HCT116 (cell line): Measurements from ENCODE around the gene PTTG2. TPM values are rescaled to one million over a fixed set of nuclear protein-coding genes. Genes with fewer than 3 reads are reported as not detected.

Source experiments
- ATAC-seq: fragments of 200-7000 bp; cut with Tn5 transposase; 2 replicates; pipeline ENCODE4 v1.9.1; 2020; ENCODE audit warnings: mild to moderate bottlenecking, moderate library complexity
- BruUV-seq: library from RNA; stranded (reverse); fragments of 400-500 nt; replicated peaks from 2 replicates; lab custom pipeline; 2021; lab: Mats Ljungman, UMichigan
- CTCF ChIA-PET: fragments of 300-600 bp; sonication (Branson Sonifier 250); formaldehyde crosslinking; loops from one replicate; lab custom pipeline; 2021; ENCODE audit warnings: antibody characterized with exemption; lab: Charles Lee
- POLR2A ChIA-PET: fragments of 300-600, 350-600 bp; sonication (Branson Sonifier 250); formaldehyde crosslinking; loops from one replicate; lab custom pipeline; 2021; ENCODE audit warnings: antibody characterized with exemption; lab: Charles Lee
- RAD21 ChIA-PET, 2 experiments: fragments of 300-600 bp; sonication (Branson Sonifier 250); formaldehyde crosslinking; loops; one replicate each; lab custom pipeline; 2023; ENCODE audit warnings: low total read pairs in 2 of 2; ENCODE audit not compliant: uncharacterized antibody in 2 of 2, unreplicated experiment in 2 of 2, low non-redundant PET in 1 of 2; lab: Charles Lee
- DNase-seq: peaks from one replicate; pipeline ENCODE4 v3.0.0-alpha.2; 2010; ENCODE audit warnings: low read depth, low spot score
- H2AFZ ChIP-seq: fragments of 200-600 bp; shearing (Covaris generic), sonication (generic); 2 replicates; pipeline ENCODE4 v1.6.1; 2017; ENCODE audit warnings: low read depth, mixed run types, mixed read lengths, antibody characterized with exemption, low read length; ENCODE audit not compliant: poor library complexity, severe bottlenecking
- H3K27ac ChIP-seq: 2 replicates; pipeline ENCODE4 v1.5.1; 2012; ENCODE audit warnings: low read depth, low read length
- H3K27me3 ChIP-seq: fragments of 200-600 bp; sonication (generic); 2 replicates; pipeline ENCODE4 v1.6.1; 2016; ENCODE audit warnings: mixed run types, low read length, mixed read lengths; ENCODE audit not compliant: insufficient read depth
- H3K36me3 ChIP-seq, 2 experiments: fragments of 200-500 bp in 1 of 2; fragments of 200-600 bp in 1 of 2; sonication (Bioruptor generic) in 1 of 2; sonication (generic) in 1 of 2; 2 replicates each; pipeline versions ENCODE4 v1.5.1 to v1.6.1; 2014 to 2016; ENCODE audit warnings: low read length in 2 of 2, inconsistent platforms in 1 of 2, mixed read lengths in 1 of 2, mixed run types in 1 of 2; ENCODE audit not compliant: insufficient read depth in 2 of 2, control insufficient read depth in 1 of 2
- H3K4me1 ChIP-seq, 2 experiments: fragments of 200-600 bp in 1 of 2; sonication (generic) in 1 of 2; 2 replicates each; pipeline versions ENCODE4 v1.5.1 to v1.6.1; 2012 to 2017; ENCODE audit warnings: low read length in 2 of 2, inconsistent platforms in 1 of 2, mild to moderate bottlenecking in 1 of 2, mixed read lengths in 1 of 2, mixed run types in 1 of 2, moderate library complexity in 1 of 2; ENCODE audit not compliant: insufficient read depth in 2 of 2, control insufficient read depth in 1 of 2
- H3K4me2 ChIP-seq: fragments of 200-600 bp; sonication (generic); 2 replicates; pipeline ENCODE4 v1.6.1; 2017; ENCODE audit warnings: mixed run types, low read length, mixed read lengths
- H3K4me3 ChIP-seq, 2 experiments: fragments of 200-600 bp in 1 of 2; sonication (generic) in 1 of 2; replicated peaks in 1 of 2; 2 replicates each; pipeline ENCODE4 v1.5.1; 2011 to 2016; ENCODE audit warnings: low read length in 2 of 2, control low read depth in 1 of 2, low read depth in 1 of 2, mild to moderate bottlenecking in 1 of 2, mixed read lengths in 1 of 2, mixed run types in 1 of 2
- H3K79me2 ChIP-seq: fragments of 200-600 bp; sonication (generic); 2 replicates; pipeline ENCODE4 v1.6.1; 2017; ENCODE audit warnings: mild to moderate bottlenecking, mixed run types, low read length, moderate library complexity, mixed read lengths; ENCODE audit not compliant: insufficient read depth
- H3K9ac ChIP-seq: fragments of 200-600 bp; sonication (generic); 2 replicates; pipeline ENCODE4 v1.6.1; 2016; ENCODE audit warnings: low read length, mixed read lengths
- H3K9me2 ChIP-seq: fragments of 200-600 bp; sonication (generic), shearing (Covaris generic); 2 replicates; pipeline ENCODE4 v1.6.1; 2017; ENCODE audit warnings: mixed run types, mild to moderate bottlenecking, moderate library complexity; ENCODE audit not compliant: insufficient read depth
- H3K9me3 ChIP-seq, 2 experiments: fragments of 200-500 bp in 1 of 2; fragments of 200-600 bp in 1 of 2; sonication (Bioruptor generic) in 1 of 2; sonication (generic) in 1 of 2; 2 replicates each; pipeline ENCODE4 v1.6.1; 2014 to 2017; ENCODE audit warnings: low read length in 2 of 2, mixed read lengths in 2 of 2, inconsistent platforms in 1 of 2, low read depth in 1 of 2, mild to moderate bottlenecking in 1 of 2, mixed run types in 1 of 2, moderate library complexity in 1 of 2; ENCODE audit not compliant: control insufficient read depth in 1 of 2, insufficient read depth in 1 of 2
- H4K20me1 ChIP-seq: fragments of 200-600 bp; sonication (generic), shearing (Covaris generic); 2 replicates; pipeline ENCODE4 v1.6.1; 2017; ENCODE audit warnings: mixed run types, mild to moderate bottlenecking, moderate library complexity; ENCODE audit not compliant: insufficient read depth
- CBX3 ChIP-seq: IDR thresholded peaks from 2 replicates; pipeline ENCODE4 v1.6.1; 2012; ENCODE audit warnings: low read depth
- CEBPB ChIP-seq: IDR thresholded peaks from 2 replicates; pipeline ENCODE4 v1.6.1; 2012; ENCODE audit warnings: low read depth
- EGR1 ChIP-seq: IDR thresholded peaks from 2 replicates; pipeline ENCODE4 v1.6.1; 2012; ENCODE audit warnings: low read depth
- EZH2 ChIP-seq: fragments of 200-600 bp; sonication (generic); IDR thresholded peaks from 2 replicates; pipeline ENCODE4 v1.6.1; 2017; ENCODE audit warnings: antibody characterized with exemption, mixed run types
- EZH2phosphoT487 ChIP-seq: fragments of 200-600 bp; IDR thresholded peaks from 2 replicates; pipeline ENCODE4 v1.6.1; 2018; ENCODE audit warnings: antibody characterized with exemption, borderline replicate concordance
- JUND ChIP-seq: IDR thresholded peaks from 2 replicates; pipeline ENCODE4 v1.6.1; 2012
- POLR2A ChIP-seq: IDR thresholded peaks from 2 replicates; pipeline ENCODE4 v1.7.0; 2011; ENCODE audit warnings: borderline replicate concordance; ENCODE audit not compliant: insufficient read depth, insufficient read length; ENCODE audit errors: extremely low read depth
- RAD21 ChIP-seq: IDR thresholded peaks from 2 replicates; pipeline ENCODE4 v1.6.1; 2012; ENCODE audit warnings: low read depth, mild to moderate bottlenecking
- SIN3A ChIP-seq: IDR thresholded peaks from 2 replicates; pipeline ENCODE4 v1.6.1; 2012; ENCODE audit warnings: low read depth
- SRF ChIP-seq: IDR thresholded peaks from 2 replicates; pipeline ENCODE4 v1.6.1; 2012; ENCODE audit warnings: low read depth
- TCF7L2 ChIP-seq: IDR thresholded peaks from 2 replicates; pipeline ENCODE4 v1.7.0; 2011; ENCODE audit warnings: borderline replicate concordance, inconsistent platforms; ENCODE audit not compliant: insufficient read depth, insufficient read length; ENCODE audit errors: extremely low read depth
- ZFX ChIP-seq: fragments of 450-650 bp; IDR thresholded peaks from 2 replicates; pipeline ENCODE4 v1.6.1; 2017
- ZNF274 ChIP-seq: fragments of 200-500 bp; sonication (Bioruptor generic); IDR thresholded peaks from 2 replicates; pipeline ENCODE4 v1.6.1; 2014; ENCODE audit warnings: mild to moderate bottlenecking, low read depth, low read length, inconsistent platforms
- intact Hi-C: fragments of 100-400 bp; cut with micrococcal nuclease; formaldehyde crosslinking; loops from 2 replicates; pipeline ENCODE4 v1.10.0; 2022
- total RNA-seq: library from RNA; stranded (reverse); gene quantifications from one replicate; pipeline ENCODE4 v1.2.1, GENCODE V29; 2021; ENCODE audit not compliant: unreplicated experiment
- TF ChIP-seq, protein P1 (sequence below): IDR thresholded peaks from 2 replicates; pipeline ENCODE4 v1.6.1; 2012
- TF ChIP-seq, protein P2 (sequence below): IDR thresholded peaks from 2 replicates; pipeline ENCODE4 v1.6.1; 2012; ENCODE audit warnings: low read depth
- TF ChIP-seq, protein P3 (sequence below), 3 experiments: fragments of 200-600 bp in 1 of 3; sonication (generic) in 1 of 3; IDR thresholded peaks in 2 of 3; conservative IDR thresholded peaks in 1 of 3; 2 replicates each; pipeline ENCODE4 v1.5.1; 2012 to 2017; ENCODE audit warnings: low read depth in 2 of 3, low read length in 2 of 3, antibody characterized with exemption in 1 of 3, borderline replicate concordance in 1 of 3, control low read depth in 1 of 3, mild to moderate bottlenecking in 1 of 3, mixed read lengths in 1 of 3, mixed run types in 1 of 3, moderate library complexity in 1 of 3; ENCODE audit not compliant: insufficient read depth in 1 of 3

PTTG2 gene
- total RNA-seq, 1 experiment from 2014 or later = not detected

DNA sequence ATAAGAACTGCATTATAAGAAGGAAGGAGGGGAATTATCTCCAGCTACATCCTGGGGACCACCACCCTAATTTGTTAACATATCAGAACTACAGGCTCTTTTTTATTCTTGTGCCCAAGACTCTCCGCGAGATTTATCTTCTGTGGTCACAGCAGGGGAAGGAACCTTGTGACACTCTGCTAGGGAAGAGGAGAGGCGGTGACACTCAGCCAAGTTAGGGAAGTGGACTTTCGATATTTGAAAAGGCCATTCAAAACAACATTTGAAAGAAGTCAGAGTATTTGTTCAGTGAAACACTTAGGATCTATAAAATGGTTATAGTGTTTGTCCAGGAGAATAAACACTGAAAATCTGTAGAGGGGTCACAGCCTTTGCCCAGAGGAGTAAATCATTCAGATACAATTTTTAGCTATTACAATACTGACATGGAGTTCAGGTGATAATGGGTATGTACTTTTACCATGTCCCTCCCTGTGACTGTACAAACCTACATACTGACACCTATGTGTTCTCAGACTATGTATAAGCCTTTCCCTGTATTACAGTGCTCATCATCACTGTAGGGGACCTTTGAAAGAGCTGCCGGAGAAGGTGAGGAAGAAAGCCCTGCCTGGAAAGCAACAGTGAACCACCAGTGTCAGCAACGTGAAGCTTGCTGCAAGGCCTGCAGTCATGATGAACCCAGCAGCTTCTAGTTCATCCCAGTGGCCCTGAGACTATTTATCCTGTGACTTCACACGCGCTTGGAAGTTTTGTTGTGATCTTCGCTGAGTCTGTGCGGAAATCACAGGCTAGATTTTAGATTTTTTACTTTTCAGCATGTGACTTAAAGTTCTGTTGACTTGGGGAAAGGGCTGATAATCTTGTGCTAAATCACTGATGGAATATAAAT is 8.5 kb upstream of the PTTG2 start:
- H3K9me2 ChIP-seq = no peaks in the 10 kb centered on the region
- POLR2A ChIA-PET = no interaction called here

DNA sequence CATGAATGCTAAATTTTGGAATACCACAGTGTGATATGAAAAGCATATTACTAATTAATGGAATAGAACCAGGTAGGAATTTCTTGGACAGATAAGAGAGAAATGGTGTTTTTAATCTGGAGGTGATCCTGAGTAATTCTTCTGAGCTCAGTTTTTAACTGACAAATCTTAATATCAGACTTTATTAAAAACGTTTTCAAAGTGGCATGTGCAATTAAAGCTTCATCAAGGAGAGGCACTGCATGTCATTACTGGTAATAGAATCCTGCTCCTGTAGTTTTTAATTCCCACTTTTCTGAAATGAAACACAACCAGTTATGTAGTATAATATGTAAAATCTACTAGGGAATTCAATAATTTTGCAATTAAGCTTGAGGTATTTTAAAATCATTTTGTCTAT is 7.0 kb upstream of the PTTG2 start:
- intact Hi-C loops = no loop called here
- CTCF ChIA-PET = interaction anchor here (1.0 kb wide), 1 partner anchor 17 kb away, joined by 3 read pairs; no protein-coding TSS in a partner anchor
- TF ChIP-seq SIN3A = no peak
- no peak for TF ChIP-seq ZNF274
- TF ChIP-seq, protein P1, sequence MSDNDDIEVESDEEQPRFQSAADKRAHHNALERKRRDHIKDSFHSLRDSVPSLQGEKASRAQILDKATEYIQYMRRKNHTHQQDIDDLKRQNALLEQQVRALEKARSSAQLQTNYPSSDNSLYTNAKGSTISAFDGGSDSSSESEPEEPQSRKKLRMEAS = no peak
- TF ChIP-seq TCF7L2 = no peak
- no peak for TF ChIP-seq CBX3
- TF ChIP-seq, protein P2, sequence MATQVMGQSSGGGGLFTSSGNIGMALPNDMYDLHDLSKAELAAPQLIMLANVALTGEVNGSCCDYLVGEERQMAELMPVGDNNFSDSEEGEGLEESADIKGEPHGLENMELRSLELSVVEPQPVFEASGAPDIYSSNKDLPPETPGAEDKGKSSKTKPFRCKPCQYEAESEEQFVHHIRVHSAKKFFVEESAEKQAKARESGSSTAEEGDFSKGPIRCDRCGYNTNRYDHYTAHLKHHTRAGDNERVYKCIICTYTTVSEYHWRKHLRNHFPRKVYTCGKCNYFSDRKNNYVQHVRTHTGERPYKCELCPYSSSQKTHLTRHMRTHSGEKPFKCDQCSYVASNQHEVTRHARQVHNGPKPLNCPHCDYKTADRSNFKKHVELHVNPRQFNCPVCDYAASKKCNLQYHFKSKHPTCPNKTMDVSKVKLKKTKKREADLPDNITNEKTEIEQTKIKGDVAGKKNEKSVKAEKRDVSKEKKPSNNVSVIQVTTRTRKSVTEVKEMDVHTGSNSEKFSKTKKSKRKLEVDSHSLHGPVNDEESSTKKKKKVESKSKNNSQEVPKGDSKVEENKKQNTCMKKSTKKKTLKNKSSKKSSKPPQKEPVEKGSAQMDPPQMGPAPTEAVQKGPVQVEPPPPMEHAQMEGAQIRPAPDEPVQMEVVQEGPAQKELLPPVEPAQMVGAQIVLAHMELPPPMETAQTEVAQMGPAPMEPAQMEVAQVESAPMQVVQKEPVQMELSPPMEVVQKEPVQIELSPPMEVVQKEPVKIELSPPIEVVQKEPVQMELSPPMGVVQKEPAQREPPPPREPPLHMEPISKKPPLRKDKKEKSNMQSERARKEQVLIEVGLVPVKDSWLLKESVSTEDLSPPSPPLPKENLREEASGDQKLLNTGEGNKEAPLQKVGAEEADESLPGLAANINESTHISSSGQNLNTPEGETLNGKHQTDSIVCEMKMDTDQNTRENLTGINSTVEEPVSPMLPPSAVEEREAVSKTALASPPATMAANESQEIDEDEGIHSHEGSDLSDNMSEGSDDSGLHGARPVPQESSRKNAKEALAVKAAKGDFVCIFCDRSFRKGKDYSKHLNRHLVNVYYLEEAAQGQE = no peak
- no peak for TF ChIP-seq SRF
- TF ChIP-seq EZH2 = no peak
- TF ChIP-seq CEBPB = no peak
- TF ChIP-seq ZFX = no peak
- TF ChIP-seq JUND = no peak
- TF ChIP-seq RAD21 = no peak
- TF ChIP-seq, protein P3, sequence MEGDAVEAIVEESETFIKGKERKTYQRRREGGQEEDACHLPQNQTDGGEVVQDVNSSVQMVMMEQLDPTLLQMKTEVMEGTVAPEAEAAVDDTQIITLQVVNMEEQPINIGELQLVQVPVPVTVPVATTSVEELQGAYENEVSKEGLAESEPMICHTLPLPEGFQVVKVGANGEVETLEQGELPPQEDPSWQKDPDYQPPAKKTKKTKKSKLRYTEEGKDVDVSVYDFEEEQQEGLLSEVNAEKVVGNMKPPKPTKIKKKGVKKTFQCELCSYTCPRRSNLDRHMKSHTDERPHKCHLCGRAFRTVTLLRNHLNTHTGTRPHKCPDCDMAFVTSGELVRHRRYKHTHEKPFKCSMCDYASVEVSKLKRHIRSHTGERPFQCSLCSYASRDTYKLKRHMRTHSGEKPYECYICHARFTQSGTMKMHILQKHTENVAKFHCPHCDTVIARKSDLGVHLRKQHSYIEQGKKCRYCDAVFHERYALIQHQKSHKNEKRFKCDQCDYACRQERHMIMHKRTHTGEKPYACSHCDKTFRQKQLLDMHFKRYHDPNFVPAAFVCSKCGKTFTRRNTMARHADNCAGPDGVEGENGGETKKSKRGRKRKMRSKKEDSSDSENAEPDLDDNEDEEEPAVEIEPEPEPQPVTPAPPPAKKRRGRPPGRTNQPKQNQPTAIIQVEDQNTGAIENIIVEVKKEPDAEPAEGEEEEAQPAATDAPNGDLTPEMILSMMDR (IDR thresholded peaks at IDR 0.05 in 2 of 3, conservative IDR thresholded peaks at IDR 0.05 in 1 of 3; ENCODE audit: borderline replicate concordance in 1 of 3, insufficient read depth in 1 of 3, low read depth in 2 of 3, low read length in 2 of 3) = no peak
- no peak for TF ChIP-seq EGR1
- no peak for TF ChIP-seq POLR2A

More for the DNA sequence above, 8.5 kb upstream of the PTTG2 start:
- H3K9me3 ChIP-seq = no peaks in the 10 kb centered on the region
- ChIA-PET RAD21 (no interaction called here), CTCF (no interaction called here)
- H3K4me3 ChIP-seq = no peak overlapping the region
- no peaks in the 10 kb centered on the region for H3K79me2 ChIP-seq
- DNase-seq = no peak
- intact Hi-C loops = no loop called here
- no peak for ATAC-seq
- no peak overlapping the region for H3K4me2 ChIP-seq
- H3K9ac ChIP-seq = no peak overlapping the region
- no peaks in the 10 kb centered on the region for H4K20me1 ChIP-seq
- H3K36me3 ChIP-seq = no peaks in the 10 kb centered on the region
- H3K27me3 ChIP-seq = no peaks in the 10 kb centered on the region
- H3K4me1 ChIP-seq = no peaks in the 10 kb centered on the region
- no TSS peak for BruUV-seq
- TF ChIP-seq EGR1 (no peak), EZH2phosphoT487 (no peak)
- H3K27ac ChIP-seq = no peak overlapping the region
- H2AFZ ChIP-seq = no peak overlapping the region

More for the DNA sequence above, 7.0 kb upstream of the PTTG2 start:
- Histone ChIP-seq H3K9me3 (no peaks in the 10 kb centered on the region), H3K4me1 (no peaks in the 10 kb centered on the region), H3K27me3 (no peaks in the 10 kb centered on the region), H3K4me3 (no peak overlapping the region), H3K9ac (no peak overlapping the region), H3K27ac (no peak overlapping the region), H3K79me2 (no peaks in the 10 kb centered on the region), H3K4me2 (no peak overlapping the region), H3K36me3 (no peaks in the 10 kb centered on the region), H4K20me1 (no peaks in the 10 kb centered on the region), H3K9me2 (no peaks in the 10 kb centered on the region), H2AFZ (no peak overlapping the region)
- POLR2A ChIA-PET = no interaction called here
- no TSS peak for BruUV-seq
- RAD21 ChIA-PET = no interaction called here
- no peak for ATAC-seq
- no peak for DNase-seq
